PC-3 (cell line): ENCODE results near the gene FGFRL1.

Experiments used
- EZH2 ChIP-seq: fragments of 300-600 bp; sonication (generic); IDR thresholded peaks from one replicate; pipeline ENCODE4 v1.6.1; 2017; ENCODE audit warnings: antibody characterized with exemption, mild to moderate bottlenecking, low read length; ENCODE audit not compliant: unreplicated experiment
- TF ChIP-seq, protein P1 (sequence below): fragments of 300-600 bp; sonication (generic); conservative IDR thresholded peaks from 2 replicates; pipeline ENCODE4 v1.5.1; 2017; ENCODE audit warnings: antibody characterized with exemption, low read depth, mild to moderate bottlenecking, low read length

DNA sequence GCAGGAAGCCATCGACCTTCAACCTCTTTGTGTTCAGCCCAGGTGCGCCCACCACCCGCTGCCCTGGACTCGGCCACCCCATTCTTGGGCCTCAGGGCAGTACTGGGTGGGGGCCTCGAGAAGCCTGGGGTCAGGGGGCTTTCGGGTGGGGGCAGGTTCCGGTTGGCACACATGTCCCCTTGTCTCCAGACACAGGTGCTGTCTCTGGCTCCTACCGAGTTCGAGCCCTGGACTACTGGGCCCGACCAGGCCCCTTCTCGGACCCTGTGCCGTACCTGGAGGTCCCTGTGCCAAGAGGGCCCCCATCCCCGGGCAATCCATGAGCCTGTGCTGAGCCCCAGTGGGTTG is 7.4 kb upstream of the FGFRL1 start:
- TF ChIP-seq, protein P1, sequence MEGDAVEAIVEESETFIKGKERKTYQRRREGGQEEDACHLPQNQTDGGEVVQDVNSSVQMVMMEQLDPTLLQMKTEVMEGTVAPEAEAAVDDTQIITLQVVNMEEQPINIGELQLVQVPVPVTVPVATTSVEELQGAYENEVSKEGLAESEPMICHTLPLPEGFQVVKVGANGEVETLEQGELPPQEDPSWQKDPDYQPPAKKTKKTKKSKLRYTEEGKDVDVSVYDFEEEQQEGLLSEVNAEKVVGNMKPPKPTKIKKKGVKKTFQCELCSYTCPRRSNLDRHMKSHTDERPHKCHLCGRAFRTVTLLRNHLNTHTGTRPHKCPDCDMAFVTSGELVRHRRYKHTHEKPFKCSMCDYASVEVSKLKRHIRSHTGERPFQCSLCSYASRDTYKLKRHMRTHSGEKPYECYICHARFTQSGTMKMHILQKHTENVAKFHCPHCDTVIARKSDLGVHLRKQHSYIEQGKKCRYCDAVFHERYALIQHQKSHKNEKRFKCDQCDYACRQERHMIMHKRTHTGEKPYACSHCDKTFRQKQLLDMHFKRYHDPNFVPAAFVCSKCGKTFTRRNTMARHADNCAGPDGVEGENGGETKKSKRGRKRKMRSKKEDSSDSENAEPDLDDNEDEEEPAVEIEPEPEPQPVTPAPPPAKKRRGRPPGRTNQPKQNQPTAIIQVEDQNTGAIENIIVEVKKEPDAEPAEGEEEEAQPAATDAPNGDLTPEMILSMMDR = no peak
- no peak for TF ChIP-seq EZH2
